HepG2 (cell line): ENCODE measurements around the gene KIAA1958. TPM values are rescaled to one million over a fixed set of nuclear protein-coding genes. Genes with fewer than 3 reads are reported as not detected.

ENCODE experiments used
- ATAC-seq: fragments of 200-7000 bp; cut with Tn5 transposase; 3 replicates; pipeline ENCODE4 v1.9.1; 2020; ENCODE audit warnings: mild to moderate bottlenecking, moderate library complexity
- Bru-seq: library from RNA; stranded (reverse); fragments of 400-500 nt; gene quantifications from one replicate; lab custom pipeline; 2021; lab: Mats Ljungman, UMichigan
- BruChase-seq, 2 experiments: library from RNA; stranded (reverse); fragments of 400-500 nt; gene quantifications; one replicate each; lab custom pipeline; 2021; lab: Mats Ljungman, UMichigan
- BruUV-seq: library from RNA; stranded (reverse); fragments of 400-500 nt; replicated peaks from 2 replicates; lab custom pipeline; 2021; lab: Mats Ljungman, UMichigan
- CTCF ChIA-PET: fragments of 300-600 bp; formaldehyde crosslinking; extraction: SDS; loops from one replicate; lab custom pipeline; 2021; ENCODE audit warnings: low total read pairs, inconsistent platforms, low intra/inter-chr PET ratio; lab: Yijun Ruan, JAX
- POLR2A ChIA-PET: fragments of 350-600 bp; sonication (Branson Sonifier 250); formaldehyde crosslinking; loops from one replicate; lab custom pipeline; 2020; ENCODE audit warnings: antibody characterized with exemption, inconsistent platforms; lab: Yijun Ruan, JAX
- DNase-seq: peaks from one replicate; pipeline ENCODE4 v3.0.0-alpha.2; 2015; ENCODE audit warnings: low spot score
- FAIRE-seq: peaks from 3 replicates; lab custom pipeline; 2011; peaks lifted over from hg19 to GRCh38; lab: Jason Lieb, UNC
- H2AFZ ChIP-seq: one replicate; pipeline ENCODE4 v1.6.1; 2011; ENCODE audit warnings: low read length, inconsistent platforms
- H3K27ac ChIP-seq: fragments of 300-600 bp; 3 replicates; pipeline ENCODE4 v1.8.0; 2011; ENCODE audit warnings: mixed run types, mild to moderate bottlenecking, mixed read lengths, low read length, inconsistent platforms; ENCODE audit not compliant: insufficient read depth; ENCODE audit errors: extremely low read length
- H3K27me3 ChIP-seq, 2 experiments: fragments of 200-600 bp in 1 of 2; 2 replicates in 1 of 2; 3 replicates in 1 of 2; pipeline versions ENCODE4 v1.6.0 to v1.8.0; 2011; ENCODE audit warnings: low read length in 2 of 2, mild to moderate bottlenecking in 2 of 2, moderate library complexity in 2 of 2, inconsistent platforms in 1 of 2; ENCODE audit not compliant: insufficient read depth in 2 of 2, control insufficient read depth in 1 of 2
- H3K36me3 ChIP-seq, 2 experiments: fragments of 200-600 bp in 1 of 2; replicated peaks in 1 of 2; 2 replicates in 1 of 2; 3 replicates in 1 of 2; pipeline versions ENCODE4 v1.5.1 to v1.8.0; 2011; ENCODE audit warnings: low read length in 2 of 2, inconsistent platforms in 1 of 2; ENCODE audit not compliant: insufficient read depth in 2 of 2, control insufficient read depth in 1 of 2
- H3K4me1 ChIP-seq: 2 replicates; pipeline ENCODE4 v1.5.1; 2012; ENCODE audit warnings: low read length, inconsistent platforms; ENCODE audit not compliant: insufficient read depth
- H3K4me2 ChIP-seq: 2 replicates; pipeline ENCODE4 v1.6.0; 2011; ENCODE audit warnings: low read depth, low read length, inconsistent platforms
- H3K4me3 ChIP-seq, 3 experiments: fragments of 200-600 bp in 1 of 3; sonication (generic), shearing (Covaris generic) in 1 of 3; replicated peaks in 1 of 3; 2 replicates each; pipeline ENCODE4 v1.5.1; 2011 to 2016; ENCODE audit warnings: low read length in 3 of 3, inconsistent platforms in 2 of 3, low read depth in 2 of 3, mild to moderate bottlenecking in 2 of 3, control low read depth in 1 of 3, mixed read lengths in 1 of 3; ENCODE audit not compliant: insufficient read depth in 1 of 3
- H3K79me2 ChIP-seq: one replicate; pipeline ENCODE4 v1.6.1; 2011; ENCODE audit warnings: low read length, inconsistent platforms; ENCODE audit not compliant: insufficient read depth
- H3K9ac ChIP-seq: 2 replicates; pipeline ENCODE4 v1.6.0; 2011; ENCODE audit warnings: mild to moderate bottlenecking, low read depth, low read length, inconsistent platforms; ENCODE audit not compliant: insufficient read depth
- H3K9me3 ChIP-seq: 2 replicates; pipeline ENCODE4 v1.5.1; 2012; ENCODE audit warnings: mild to moderate bottlenecking, low read length
- H4K20me1 ChIP-seq: 2 replicates; pipeline ENCODE4 v1.6.0; 2011; ENCODE audit warnings: inconsistent platforms, mild to moderate bottlenecking, low read length, moderate library complexity; ENCODE audit not compliant: insufficient read depth
- BCL3 ChIP-seq: sonication (generic); formaldehyde crosslinking; IDR thresholded peaks from 2 replicates; pipeline ENCODE4 v1.5.1; 2020; ENCODE audit warnings: mild to moderate bottlenecking, missing genetic modification reagents, moderate library complexity
- BRCA1 ChIP-seq: sonication (generic); formaldehyde crosslinking; IDR thresholded peaks from 2 replicates; pipeline ENCODE4 v1.4.0; 2020; ENCODE audit warnings: missing genetic modification reagents
- E2F1 ChIP-seq: sonication (generic); formaldehyde crosslinking; IDR thresholded peaks from 2 replicates; pipeline ENCODE4 v1.5.0; 2020; ENCODE audit warnings: missing genetic modification reagents
- EHMT2 ChIP-seq: fragments of 200-600 bp; sonication (generic); IDR thresholded peaks from 2 replicates; pipeline ENCODE4 v1.7.0; 2017; ENCODE audit warnings: antibody characterized with exemption, low read depth, low read length, borderline replicate concordance
- MAFG ChIP-seq: sonication (generic); formaldehyde crosslinking; IDR thresholded peaks from 2 replicates; pipeline ENCODE4 v1.5.1; 2020; ENCODE audit warnings: mild to moderate bottlenecking, missing genetic modification reagents
- MYC ChIP-seq: sonication (generic); formaldehyde crosslinking; IDR thresholded peaks from 2 replicates; pipeline ENCODE4 v1.9.0; 2021; ENCODE audit warnings: missing genetic modification reagents, borderline replicate concordance
- NCOA5 ChIP-seq: sonication (generic); formaldehyde crosslinking; IDR thresholded peaks from 2 replicates; pipeline ENCODE4 v1.4.0; 2020; ENCODE audit warnings: missing genetic modification reagents
- TAF15 ChIP-seq: fragments of 200-400 bp; formaldehyde crosslinking; IDR thresholded peaks from one replicate; pipeline ENCODE4 v1.6.1; 2018; ENCODE audit warnings: mild to moderate bottlenecking, low read depth, low read length; ENCODE audit not compliant: poor library complexity, severe bottlenecking
- ZMYM3 ChIP-seq: sonication (generic); formaldehyde crosslinking; IDR thresholded peaks from 2 replicates; pipeline ENCODE4 v1.5.1; 2020; ENCODE audit warnings: mild to moderate bottlenecking, missing genetic modification reagents
- ZNF296 ChIP-seq: sonication (generic); formaldehyde crosslinking; conservative IDR thresholded peaks from 2 replicates; pipeline ENCODE4 v1.5.0; 2020; ENCODE audit warnings: mild to moderate bottlenecking, missing genetic modification reagents
- ZNF430 ChIP-seq: sonication (generic); formaldehyde crosslinking; IDR thresholded peaks from 2 replicates; pipeline ENCODE4 v1.9.0; 2021; ENCODE audit warnings: mild to moderate bottlenecking, missing genetic modification reagents
- ZNF468 ChIP-seq: sonication (generic); formaldehyde crosslinking; IDR thresholded peaks from 2 replicates; pipeline ENCODE4 v1.8.0; 2022; ENCODE audit warnings: mild to moderate bottlenecking, moderate library complexity, missing genetic modification reagents
- ZNF737 ChIP-seq: sonication (generic); formaldehyde crosslinking; IDR thresholded peaks from 2 replicates; pipeline ENCODE4 v1.5.0; 2020; ENCODE audit warnings: missing genetic modification reagents, mild to moderate bottlenecking, borderline replicate concordance
- ZSCAN25 ChIP-seq: sonication (generic); formaldehyde crosslinking; IDR thresholded peaks from 2 replicates; pipeline ENCODE4 v1.8.0; 2022; ENCODE audit warnings: mild to moderate bottlenecking, missing genetic modification reagents
- WGBS: methylation state at CpG from one replicate; pipeline ENCODE4 v1.1.6; 2017; ENCODE audit warnings: low lambda C conversion rate; 5-methylcytosine and 5-hydroxymethylcytosine counted together
- in situ Hi-C: cut with HindIII; loops from 2 replicates; pipeline ENCODE4 v1.10.0; 2017; ENCODE audit warnings: low pct_unique_long_range_greater_than_20kb; ENCODE audit not compliant: extremely low pct_ligation_motif_present
- intact Hi-C: fragments of 100-400 bp; cut with micrococcal nuclease; formaldehyde crosslinking; loops from one replicate; pipeline ENCODE4 v1.10.0; 2022; ENCODE audit not compliant: unreplicated experiment
- long read RNA-seq, 2 experiments: library from RNA in 1 of 2; library from polyadenylated mRNA in 1 of 2; stranded (forward) in 1 of 2; unstranded in 1 of 2; transcript quantifications; one replicate each; pipeline ENCODE4 v2.0.0, GENCODE V29; 2019 to 2022
- polyA minus RNA-seq, 3 experiments: library from RNA; depleted of rRNA, polyadenylated mRNA; stranded (reverse); fragments of >200 nt; gene quantifications; 2 replicates each; pipeline ENCODE4 v1.2.3, GENCODE V29; 2011; ENCODE audit warnings: low replicate concordance in 1 of 3
- polyA plus RNA-seq, 8 experiments: library from polyadenylated mRNA; depleted of rRNA in 3 of 8; stranded (reverse) in 7 of 8; unstranded in 1 of 8; fragments of >200 nt; fragmentation: Illumina TruSeq in 4 of 8; extraction: Trizol in 4 of 8; gene quantifications; 2 replicates each; pipeline versions ENCODE4 v1.2.1 to v1.2.3, GENCODE V29; 2011 to 2016; ENCODE audit warnings: low read depth in 4 of 8, missing spikeins in 1 of 8, mixed read lengths in 1 of 8; ENCODE audit not compliant: insufficient read depth in 1 of 8
- total RNA-seq, 5 experiments: library from RNA; depleted of rRNA; stranded (reverse); fragments of >200 nt; fragmentation: Illumina TruSeq; extraction: Trizol; gene quantifications; 2 replicates each; pipeline ENCODE4 v1.2.3, GENCODE V29; 2016; ENCODE audit warnings: low read depth in 1 of 5

KIAA1958 gene
- total RNA-seq (2016; rRNA removed; fragmentation: Illumina TruSeq; extraction: Trizol) (8.5 and 11.4 TPM in 2 replicates), polyA plus RNA-seq (2011; rRNA removed) (8.5 and 10.3 TPM in 2 replicates), polyA minus RNA-seq (2011; rRNA and poly(A)+ RNA removed; ENCODE audit: low replicate concordance) (53.1 and 88.7 TPM in 2 replicates), Bru-seq, nascent RNA (percentile 87 among the genes with signal in this experiment), BruChase-seq, experiment 1, labeled RNA remaining after a 6-hour chase (percentile 88 among the genes with signal in this experiment), BruChase-seq, experiment 2, labeled RNA remaining after a 2-hour chase (percentile 87 among the genes with signal in this experiment)
- 37.2 and 41.8 TPM in 2 replicates for total RNA-seq (2016; cell fraction: cytosol; rRNA removed; fragmentation: Illumina TruSeq; extraction: Trizol; ENCODE audit: low read depth)
- total RNA-seq (2016; cell fraction: insoluble cytoplasmic fraction; rRNA removed; fragmentation: Illumina TruSeq; extraction: Trizol) = 8.4 and 11.0 TPM in 2 replicates
- 29.3 and 29.7 TPM in 2 replicates for total RNA-seq (2016; cell fraction: membrane; rRNA removed; fragmentation: Illumina TruSeq; extraction: Trizol)
- total RNA-seq (2016; cell fraction: nucleus; rRNA removed; fragmentation: Illumina TruSeq; extraction: Trizol) = 14.1 and 15.2 TPM in 2 replicates
- 5.5 and 5.7 TPM in 2 replicates for polyA plus RNA-seq (2011; cell fraction: cytosol; rRNA removed)
- polyA plus RNA-seq (2011; cell fraction: nucleus; rRNA removed) = 17.1 and 17.6 TPM in 2 replicates
- polyA plus RNA-seq (2012) = 10.9 and 11.6 TPM in 2 replicates
- polyA plus RNA-seq (2016; cell fraction: cytosol; fragmentation: Illumina TruSeq; extraction: Trizol; ENCODE audit: low read depth) = 0.46 and 0.57 TPM in 2 replicates
- polyA plus RNA-seq (2016; cell fraction: insoluble cytoplasmic fraction; fragmentation: Illumina TruSeq; extraction: Trizol; ENCODE audit: low read depth) = 6.0 and 6.8 TPM in 2 replicates
- 1.8 and 1.9 TPM in 2 replicates for polyA plus RNA-seq (2016; cell fraction: membrane; fragmentation: Illumina TruSeq; extraction: Trizol; ENCODE audit: low read depth)
- polyA plus RNA-seq (2016; cell fraction: nucleus; fragmentation: Illumina TruSeq; extraction: Trizol; ENCODE audit: insufficient read depth, low read depth) = 7.2 and 8.5 TPM in 2 replicates
- 22.1 and 29.8 TPM in 2 replicates for polyA minus RNA-seq (2011; cell fraction: cytosol; rRNA and poly(A)+ RNA removed)
- 49.7 and 55.7 TPM in 2 replicates for polyA minus RNA-seq (2011; cell fraction: nucleus; rRNA and poly(A)+ RNA removed)
- long read RNA-seq, experiment 1, full-length matches to known transcripts = 2 of 6 reads
- long read RNA-seq, experiment 1, partial matches to known transcripts = 1 of 6 reads
- long read RNA-seq, experiment 1, other reads (novel, unspliced or antisense) = 3 of 6 reads
- long read RNA-seq, experiment 2, full-length matches to known transcripts = 5 of 36 reads
- long read RNA-seq, experiment 2, partial matches to known transcripts = 0 of 36 reads
- long read RNA-seq, experiment 2, other reads (novel, unspliced or antisense) = 31 of 36 reads

- BruUV-seq = no TSS peak
- WGBS = 0% methylated on average over 20 of the region's 93 CpGs
- FAIRE-seq (no peak), DNase-seq (peak; percentile 81), ATAC-seq (peak; percentile 90)
- H3K4me3 ChIP-seq = peak within 1 kb of the TSS; percentile 88 to 95 (median 93)
- H3K79me2 ChIP-seq = peaks cover 52% of the 10 kb centered on the region
- in situ Hi-C loops (loop anchor here (25.0 kb wide), 1 partner anchor 226 kb away; the partner anchor contains the start of gene INIP), intact Hi-C loops (loop anchor here (10.0 kb wide), 1 partner anchor 218 kb away; no protein-coding TSS in a partner anchor)
- peak within 1 kb of the TSS; percentile 87 for H3K9ac ChIP-seq
- peak within 1 kb of the TSS; percentile 86 for H3K27ac ChIP-seq
- POLR2A ChIA-PET = interaction anchor here (0.7 to 1.7 kb wide), 11 partner anchors 9 to 246 kb away, joined by 3 to 16 read pairs (median 5); partner anchors contain the start of gene HSDL2
- H4K20me1 ChIP-seq = peaks cover 27% of the 10 kb centered on the region
- H3K4me1 ChIP-seq = peaks cover 45% of the 10 kb centered on the region
- H2AFZ ChIP-seq = peak within 1 kb of the TSS; percentile 37
- H3K9me3 ChIP-seq = no peaks in the 10 kb centered on the region
- H3K27me3 ChIP-seq = no peaks in the 10 kb centered on the region; a peak in 1 of 5 replicates
- CTCF ChIA-PET = no interaction called here
- H3K4me2 ChIP-seq = peak within 1 kb of the TSS; percentile 90
- H3K36me3 ChIP-seq = no peaks in the 10 kb centered on the region; a peak in 1 of 5 replicates
- TF ChIP-seq MAFG (no peak), ZMYM3 (CRISPR knock-in tag) (peak; percentile 56; the same call in 1 of the 2 replicates), EHMT2 (no peak), NCOA5 (CRISPR knock-in tag) (no peak), ZNF468 (CRISPR knock-in tag) (peak; percentile 90; the same call in 1 of the 2 replicates), TAF15 (no peak), BRCA1 (CRISPR knock-in tag) (peak; percentile 78; the same call in 1 of the 2 replicates), BCL3 (peak; percentile 80; the same call in 1 of the 2 replicates), ZNF737 (no peak), ZNF430 (CRISPR knock-in tag) (peak; percentile 93; the same call in 1 of the 2 replicates), MYC (CRISPR knock-in tag) (peak; percentile 88), ZSCAN25 (no peak), ZNF296 (CRISPR knock-in tag) (no peak), E2F1 (CRISPR knock-in tag) (no peak)
Measured at GRCh38 chr9:112486221-112487007, at the start of gene KIAA1958. KIAA1958 (plus strand) TSS chr9:112486827; CDS start chr9:112574081, 87,254 bp downstream.
